PC-3 (cell line): Measurements from ENCODE around the gene MAGI1.

Source experiments
- CTCF ChIP-seq: fragments of 300-600 bp; sonication (generic); conservative IDR thresholded peaks from 2 replicates; pipeline ENCODE4 v1.5.1; 2017; ENCODE audit warnings: antibody characterized with exemption, low read depth, mild to moderate bottlenecking, low read length
- EZH2 ChIP-seq: fragments of 300-600 bp; sonication (generic); IDR thresholded peaks from one replicate; pipeline ENCODE4 v1.6.1; 2017; ENCODE audit warnings: antibody characterized with exemption, mild to moderate bottlenecking, low read length; ENCODE audit not compliant: unreplicated experiment
- EZH2phosphoT487 ChIP-seq: fragments of 300-600 bp; sonication (generic); IDR thresholded peaks from 2 replicates; pipeline ENCODE4 v1.6.1; 2018; ENCODE audit warnings: mild to moderate bottlenecking, antibody characterized with exemption, low read length, borderline replicate concordance

DNA sequence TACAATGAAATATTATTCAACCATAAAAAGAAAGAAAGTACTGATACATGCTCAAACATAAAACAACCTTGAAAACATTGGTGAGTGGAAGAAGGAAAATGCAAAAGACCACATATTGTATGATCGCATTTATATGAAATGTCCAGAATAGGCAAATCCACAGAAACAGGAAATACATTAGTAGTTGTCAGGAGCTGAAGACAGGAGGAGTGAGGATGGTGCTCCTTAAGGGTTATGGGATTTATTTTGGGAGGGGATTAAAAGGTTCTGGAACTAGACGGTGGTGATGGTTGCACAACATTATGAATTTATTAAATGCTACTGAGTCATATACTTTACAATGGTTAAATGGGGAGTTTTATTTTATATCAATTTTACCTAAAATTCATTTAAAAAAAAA is 12.1 kb upstream of the MAGI1 start:
- TF ChIP-seq CTCF (no peak), EZH2phosphoT487 (no peak), EZH2 (no peak)
